Measurements from ENCODE around the gene DOCK6. TPM values are rescaled to one million over a fixed set of nuclear protein-coding genes. Genes with fewer than 3 reads are reported as not detected.

The DOCK6 gene
- total RNA-seq, 1 donor from 2014 or later, result 7.7 TPM

DNA sequence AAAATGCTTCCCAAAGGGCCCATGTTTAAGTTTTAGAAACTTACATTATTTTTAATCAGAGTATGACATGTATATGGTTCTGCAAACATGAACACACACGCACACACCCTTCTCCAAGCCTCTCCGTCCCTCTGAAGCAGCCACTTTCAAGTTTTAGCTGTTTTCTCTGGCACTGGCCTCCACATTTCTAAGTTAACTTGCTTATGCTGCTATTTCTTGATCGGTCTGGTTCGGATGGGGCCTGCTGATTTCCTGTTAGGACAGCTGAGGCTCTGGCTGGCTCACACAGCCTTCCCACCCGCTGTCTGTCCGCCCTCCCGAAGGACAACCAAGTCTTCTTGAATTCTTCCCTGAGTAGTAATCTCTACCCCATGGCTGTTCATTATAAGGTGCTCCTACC, 111.1 kb downstream of the DOCK6 start:
- peaks cover 11% of the 10 kb centered on the region for H3K4me1 Mint-ChIP-seq
- ATAC-seq (ENCODE audit: low read depth) (no peak), DNase-seq (no peak)
- intact Hi-C loops (cut with micrococcal nuclease), result no loop called here
- TF ChIP-seq, protein P1, sequence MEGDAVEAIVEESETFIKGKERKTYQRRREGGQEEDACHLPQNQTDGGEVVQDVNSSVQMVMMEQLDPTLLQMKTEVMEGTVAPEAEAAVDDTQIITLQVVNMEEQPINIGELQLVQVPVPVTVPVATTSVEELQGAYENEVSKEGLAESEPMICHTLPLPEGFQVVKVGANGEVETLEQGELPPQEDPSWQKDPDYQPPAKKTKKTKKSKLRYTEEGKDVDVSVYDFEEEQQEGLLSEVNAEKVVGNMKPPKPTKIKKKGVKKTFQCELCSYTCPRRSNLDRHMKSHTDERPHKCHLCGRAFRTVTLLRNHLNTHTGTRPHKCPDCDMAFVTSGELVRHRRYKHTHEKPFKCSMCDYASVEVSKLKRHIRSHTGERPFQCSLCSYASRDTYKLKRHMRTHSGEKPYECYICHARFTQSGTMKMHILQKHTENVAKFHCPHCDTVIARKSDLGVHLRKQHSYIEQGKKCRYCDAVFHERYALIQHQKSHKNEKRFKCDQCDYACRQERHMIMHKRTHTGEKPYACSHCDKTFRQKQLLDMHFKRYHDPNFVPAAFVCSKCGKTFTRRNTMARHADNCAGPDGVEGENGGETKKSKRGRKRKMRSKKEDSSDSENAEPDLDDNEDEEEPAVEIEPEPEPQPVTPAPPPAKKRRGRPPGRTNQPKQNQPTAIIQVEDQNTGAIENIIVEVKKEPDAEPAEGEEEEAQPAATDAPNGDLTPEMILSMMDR (IDR thresholded peaks at IDR 0.05), result no peak
- no peaks in the 10 kb centered on the region for H3K9me3 Mint-ChIP-seq
- H3K36me3 Mint-ChIP-seq (ENCODE audit: low read depth), result no peaks in the 10 kb centered on the region
- no peak overlapping the region for H3K4me3 Mint-ChIP-seq
- POLR2A ChIA-PET, result interaction anchor here (0.6 to 0.7 kb wide), 2 partner anchors 13 to 189 kb away, joined by 3 to 4 read pairs; no protein-coding TSS in a partner anchor
- H3K27ac Mint-ChIP-seq, result no peak overlapping the region
- no peaks in the 10 kb centered on the region for H3K27me3 Mint-ChIP-seq
- CTCF ChIA-PET, result no interaction called here

Other genes starting within 250 kb of the DOCK6 start
- gene LDLR, start 173.1 kb downstream of the DOCK6 start, total RNA-seq, result 20.9 and 24.1 TPM in 2 replicates
- gene SPC24, start 106.7 kb downstream of the DOCK6 start, total RNA-seq, result 0.98 and 1.3 TPM in 2 replicates
- 2.3 and 3.3 TPM in 2 replicates for gene KANK2, start 65.0 kb downstream of the DOCK6 start, total RNA-seq
- not detected in 2 replicates for gene ANGPTL8, start 22.9 kb downstream of the DOCK6 start, total RNA-seq
- not detected in 2 replicates for gene TSPAN16, start 33.6 kb upstream of the DOCK6 start, total RNA-seq
- gene RAB3D, start 77.1 kb upstream of the DOCK6 start, total RNA-seq, result 4.5 and 6.2 TPM in 2 replicates
- gene TMEM205, start 83.7 kb upstream of the DOCK6 start, total RNA-seq, result 61.8 and 68.1 TPM in 2 replicates
- 27.6 and 32.1 TPM in 2 replicates for gene CCDC159, start 84.0 kb upstream of the DOCK6 start, total RNA-seq
- gene PLPPR2, start 92.9 kb upstream of the DOCK6 start, total RNA-seq, result 1.5 and 2.2 TPM in 2 replicates
- gene SWSAP1, start 112.1 kb upstream of the DOCK6 start, total RNA-seq, result 4.3 and 5.1 TPM in 2 replicates
- gene EPOR, start 121.8 kb upstream of the DOCK6 start, total RNA-seq, result 1.8 and 2.5 TPM in 2 replicates
- 0.32 and 0.33 TPM in 2 replicates for gene RGL3, start 156.8 kb upstream of the DOCK6 start, total RNA-seq
- gene ODAD3, start 172.6 kb upstream of the DOCK6 start, total RNA-seq, result 0.29 TPM in 1 of 2 replicates, not detected in the other
- gene PRKCSH, start 173.1 kb upstream of the DOCK6 start, total RNA-seq, result 287 and 289 TPM in 2 replicates
- gene ELAVL3, start 218.5 kb upstream of the DOCK6 start, total RNA-seq, result not detected in 2 replicates
- 10.3 and 14.1 TPM in 2 replicates for gene ZNF653, start 243.3 kb upstream of the DOCK6 start, total RNA-seq